Spinal cord (tissue), 10 donors: ENCODE measurements around the gene GYPC. TPM values are rescaled to one million over a fixed set of nuclear protein-coding genes. Genes with fewer than 3 reads are reported as not detected.

ENCODE experiments used
- DNase-seq, 6 donors: peaks; one replicate each; pipeline versions ENCODE4 v3.0.0 to v3.0.0-alpha.2; 2013 to 2015; ENCODE audit warnings: low spot score in 6 of 6, low read depth in 4 of 6
- H3K27ac ChIP-seq: one replicate; pipeline ENCODE4 v1.5.1; 2013; ENCODE audit warnings: low read depth, low read length, control low read depth
- H3K27me3 ChIP-seq: one replicate; pipeline ENCODE4 v1.6.1; 2013; ENCODE audit warnings: low read length; ENCODE audit not compliant: control insufficient read depth, insufficient read depth
- H3K36me3 ChIP-seq: one replicate; pipeline ENCODE4 v1.6.1; 2013; ENCODE audit warnings: low read length; ENCODE audit not compliant: control insufficient read depth, insufficient read depth
- H3K4me1 ChIP-seq: one replicate; pipeline ENCODE4 v1.6.1; 2013; ENCODE audit warnings: low read length; ENCODE audit not compliant: control insufficient read depth, insufficient read depth
- H3K4me3 ChIP-seq: one replicate; pipeline ENCODE4 v1.5.1; 2013; ENCODE audit warnings: low read depth, low read length, control low read depth
- H3K9me3 ChIP-seq: one replicate; pipeline ENCODE4 v1.6.1; 2013; ENCODE audit warnings: low read length; ENCODE audit not compliant: control insufficient read depth, insufficient read depth
- WGBS: methylation state at CpG from one replicate; pipeline ENCODE4 v1.1.5; 2013; ENCODE audit warnings: missing lambda C conversion rate; ENCODE audit not compliant: insufficient coverage; 5-methylcytosine and 5-hydroxymethylcytosine counted together
- long read RNA-seq, 4 donors: transcript quantifications; one replicate each; lab custom pipeline, GENCODE V29; 2026
- polyA plus RNA-seq, 2 donors: library from polyadenylated mRNA; unstranded; fragments of 120-200 nt; gene quantifications; one replicate each; pipeline ENCODE4 v1.2.1, GENCODE V29; 2013; ENCODE audit not compliant: insufficient read length in 2 of 2
- total RNA-seq, 2 donors: library from RNA; depleted of rRNA in 1 of 2; stranded (reverse); fragments of 120-200 nt in 1 of 2; fragments of >200 nt in 1 of 2; gene quantifications; one replicate each; pipeline versions ENCODE4 v1.2.3 to v1.2.4, GENCODE V29; 2013 to 2014
- donor health status: healthy.

Gene GYPC
- total RNA-seq (100 to 1,000 TPM in 1 of 2 donors, 10 to 100 TPM in 1; 70.2 to 114 TPM), polyA plus RNA-seq (10 to 100 TPM; 20.2 to 31.1 TPM)
- long read RNA-seq, donor 1, transcript GYPC-201 (4 exons, 1,246 nt): major isoform, 15 of 16 reads
- long read RNA-seq, donor 1, partial matches to known transcripts: 0 of 16 reads
- long read RNA-seq, donor 1, other reads (novel, unspliced or antisense): 0 of 16 reads
- long read RNA-seq, donor 2, transcript GYPC-201 (4 exons, 1,246 nt): major isoform, 18 of 19 reads
- long read RNA-seq, donor 2, partial matches to known transcripts: 0 of 19 reads
- long read RNA-seq, donor 2, other reads (novel, unspliced or antisense): 0 of 19 reads
- long read RNA-seq, donor 3, transcript GYPC-201 (4 exons, 1,246 nt): major isoform, 17 of 46 reads
- long read RNA-seq, donor 3, partial matches to known transcripts: 28 of 46 reads
- long read RNA-seq, donor 3, other reads (novel, unspliced or antisense): 0 of 46 reads
- long read RNA-seq, donor 4, transcript GYPC-201 (4 exons, 1,246 nt): major isoform, 72 of 251 reads
- long read RNA-seq, donor 4, transcript GYPC-203 (3 exons, 932 nt): minor isoform, 7 of 251 reads
- long read RNA-seq, donor 4, partial matches to known transcripts: 171 of 251 reads
- long read RNA-seq, donor 4, other reads (novel, unspliced or antisense): 0 of 251 reads

GRCh38 chr2:126655500-126656430 lies at the start of gene GYPC:
Gene GYPC (plus strand): TSS chr2:126656158. CDS start chr2:126656264, 106 bp downstream.
- Histone ChIP-seq H3K27ac (peak within 1 kb of the TSS; percentile 85), H3K27me3 (peaks cover 5% of the 10 kb centered on the region)

GRCh38 chr2:126614524-126615227 lies 41.3 kb upstream of the GYPC start:
- Histone ChIP-seq H3K4me1 (no peaks in the 10 kb centered on the region), H3K4me3 (no peak overlapping the region), H3K9me3 (no peaks in the 10 kb centered on the region), H3K36me3 (no peaks in the 10 kb centered on the region), H3K27me3 (no peaks in the 10 kb centered on the region), H3K27ac (no peak overlapping the region)
- WGBS: no CpG with 5 or more reads among the region's 1 CpG
- peak in 2 of 6 donors; percentile 20 to 42 for DNase-seq

More at GRCh38 chr2:126655500-126656430, at the start of gene GYPC:
- H3K36me3 ChIP-seq: peaks cover 2% of the 10 kb centered on the region
- peaks cover 29% of the 10 kb centered on the region for H3K4me1 ChIP-seq
- H3K9me3 ChIP-seq: no peaks in the 10 kb centered on the region
- peak within 1 kb of the TSS; percentile 52 for H3K4me3 ChIP-seq
- 10% methylated on average over 47 of the region's 51 CpGs for WGBS
- DNase-seq: peak in 1 of 6 donors; percentile 57

GRCh38 chr2:126616606-126617069 lies 39.3 kb upstream of the GYPC start:
- Histone ChIP-seq H3K27me3 (no peaks in the 10 kb centered on the region), H3K36me3 (no peaks in the 10 kb centered on the region), H3K4me1 (no peaks in the 10 kb centered on the region), H3K4me3 (no peak overlapping the region), H3K9me3 (no peaks in the 10 kb centered on the region), H3K27ac (no peak overlapping the region)
- WGBS: 73% methylated on average over 5 of the region's 6 CpGs
- no peak for DNase-seq

GRCh38 chr2:126620302-126620701 lies 35.7 kb upstream of the GYPC start:
- Histone ChIP-seq H3K4me3 (no peak overlapping the region), H3K27me3 (no peaks in the 10 kb centered on the region), H3K36me3 (no peaks in the 10 kb centered on the region), H3K9me3 (no peaks in the 10 kb centered on the region), H3K27ac (no peak overlapping the region), H3K4me1 (no peaks in the 10 kb centered on the region)
- no CpG with 5 or more reads among the region's 2 CpGs for WGBS
- DNase-seq: no peak

GRCh38 chr2:126623000-126623399 lies 33.0 kb upstream of the GYPC start:
- Histone ChIP-seq H3K27ac (no peak overlapping the region), H3K9me3 (no peaks in the 10 kb centered on the region), H3K27me3 (no peaks in the 10 kb centered on the region), H3K36me3 (no peaks in the 10 kb centered on the region), H3K4me1 (no peaks in the 10 kb centered on the region), H3K4me3 (no peak overlapping the region)
- no peak for DNase-seq
- 90% methylated on average over 1 of the region's 3 CpGs for WGBS

- no peaks in the 10 kb centered on the region for H3K4me1 ChIP-seq
- H3K27ac ChIP-seq: no peak overlapping the region
- no peaks in the 10 kb centered on the region for H3K36me3 ChIP-seq
- no CpG with 5 or more reads among the region's 2 CpGs for WGBS
- H3K4me3 ChIP-seq: no peak overlapping the region
- no peaks in the 10 kb centered on the region for H3K27me3 ChIP-seq
- DNase-seq: peak in 1 of 6 donors; percentile 14
- H3K9me3 ChIP-seq: no peaks in the 10 kb centered on the region
Observed at GRCh38 chr2:126627643-126628042, 28.3 kb upstream of the GYPC start.

GRCh38 chr2:126634273-126634861 lies 21.6 kb upstream of the GYPC start:
- no peaks in the 10 kb centered on the region for H3K9me3 ChIP-seq
- H3K27ac ChIP-seq: no peak overlapping the region
- H3K27me3 ChIP-seq: no peaks in the 10 kb centered on the region
- H3K4me1 ChIP-seq: no peaks in the 10 kb centered on the region
- DNase-seq: no peak
- H3K4me3 ChIP-seq: no peak overlapping the region
- 13% methylated on average over 4 of the region's 12 CpGs for WGBS
- H3K36me3 ChIP-seq: no peaks in the 10 kb centered on the region

- Histone ChIP-seq H3K27ac (no peak overlapping the region), H3K9me3 (no peaks in the 10 kb centered on the region), H3K36me3 (no peaks in the 10 kb centered on the region), H3K27me3 (no peaks in the 10 kb centered on the region), H3K4me1 (no peaks in the 10 kb centered on the region), H3K4me3 (no peak overlapping the region)
- no CpG with 5 or more reads among the region's 1 CpG for WGBS
- peak in 2 of 6 donors; percentile 28 to 47 for DNase-seq
Observed at GRCh38 chr2:126635281-126635680, 20.7 kb upstream of the GYPC start.
